Activated CD4-positive, alpha-beta T cell treated with anti-CD3 and anti-CD28 coated beads for 36 hours (primary cell): Measurements from ENCODE around the gene BICRAL. TPM values are rescaled to one million over a fixed set of nuclear protein-coding genes. Genes with fewer than 3 reads are reported as not detected.
"Not testable (repeated sequence)": the region's sequence is repeated elsewhere in the genome, so short reads cannot be mapped to it uniquely, and the experiment has no call there.

ENCODE experiments used
- ATAC-seq: fragments of 200-7000 bp; cut with Tn5 transposase; one replicate; pipeline ENCODE4 v1.10.0; 2021; ENCODE audit warnings: mild to moderate bottlenecking, moderate library complexity
- CTCF ChIA-PET: fragments of 350-600 bp; sonication (Branson Sonifier 250); formaldehyde crosslinking; loops from one replicate; lab custom pipeline; 2021; ENCODE audit warnings: antibody characterized with exemption; lab: Charles Lee
- POLR2A ChIA-PET: fragments of 350-600 bp; sonication (Branson Sonifier 250); formaldehyde crosslinking; loops from one replicate; lab custom pipeline; 2021; ENCODE audit warnings: antibody characterized with exemption, inconsistent platforms; lab: Charles Lee
- DNase-seq: peaks from one replicate; pipeline ENCODE4 v3.0.0-alpha.2; 2020
- H3K27ac Mint-ChIP-seq: one replicate; pipeline ENCODE4 v1.8.0; 2021; ENCODE audit warnings: mixed read lengths
- H3K27me3 Mint-ChIP-seq: one replicate; pipeline ENCODE4 v1.8.0; 2021; ENCODE audit warnings: mixed read lengths
- H3K36me3 Mint-ChIP-seq: one replicate; pipeline ENCODE4 v1.8.0; 2021; ENCODE audit warnings: low read depth, mixed read lengths
- H3K4me1 Mint-ChIP-seq: one replicate; pipeline ENCODE4 v1.8.0; 2021; ENCODE audit warnings: mixed read lengths
- H3K4me3 Mint-ChIP-seq: one replicate; pipeline ENCODE4 v1.8.0; 2021; ENCODE audit warnings: mild to moderate bottlenecking, moderate library complexity, mixed read lengths
- H3K9me3 Mint-ChIP-seq: one replicate; pipeline ENCODE4 v1.8.0; 2021; ENCODE audit warnings: low read depth, mixed read lengths
- intact Hi-C, 2 experiments: fragments of 100-400 bp; cut with DNase I in 1 of 2; cut with micrococcal nuclease in 1 of 2; formaldehyde crosslinking; loops; one replicate each; pipeline versions ENCODE4 v1.14.2 to v1.15.1; 2022 to 2024; cut with DNase I, micrococcal nuclease
- total RNA-seq, 2 experiments: library from RNA; stranded (reverse); gene quantifications; one replicate each; pipeline ENCODE4 v1.2.3, GENCODE V29; 2021

The BICRAL gene
- total RNA-seq, 2 experiments from 2014 or later = 11.5 to 14.3 TPM

- peak within 1 kb of the TSS; percentile 100 for H3K27ac Mint-ChIP-seq
- DNase-seq = peak; percentile 89
- H3K9me3 Mint-ChIP-seq = no peaks in the 10 kb centered on the region
- ATAC-seq = peak; percentile 96
- H3K36me3 Mint-ChIP-seq = peaks cover 34% of the 10 kb centered on the region
- H3K4me1 Mint-ChIP-seq = peaks cover 20% of the 10 kb centered on the region
- no peaks in the 10 kb centered on the region for H3K27me3 Mint-ChIP-seq
- POLR2A ChIA-PET = interaction anchor here (0.6 to 3.3 kb wide), 10 partner anchors 11 to 1011 kb away, joined by 3 to 19 read pairs (median 3); partner anchors contain the start of genes BICRAL, CNPY3, KLC4 and KLHDC3
- CTCF ChIA-PET = interaction anchor here (0.7 to 5.3 kb wide), 8 partner anchors 11 to 217 kb away, joined by 3 to 42 read pairs (median 5); a partner anchor contains a TSS
- H3K4me3 Mint-ChIP-seq = peak within 1 kb of the TSS; percentile 99
- intact Hi-C loops = loop anchor here (1.0 to 5.0 kb wide), 13 partner anchors 11 to 1092 kb away; partner anchors contain the start of genes TBCC (in 2 of the 2), BICRAL (in 1 of the 2), CNPY3 (in 1 of the 2) and KLHDC3 (in 1 of the 2)
These were observed 97.8 kb downstream of the BICRAL start, which contains the start of gene RPL7L1 for GRCh38 chr6:42879372-42880239. Gene RPL7L1, plus strand, starts transcription at chr6:42879616. Its CDS starts 295 bp downstream, at chr6:42879911.

DNA sequence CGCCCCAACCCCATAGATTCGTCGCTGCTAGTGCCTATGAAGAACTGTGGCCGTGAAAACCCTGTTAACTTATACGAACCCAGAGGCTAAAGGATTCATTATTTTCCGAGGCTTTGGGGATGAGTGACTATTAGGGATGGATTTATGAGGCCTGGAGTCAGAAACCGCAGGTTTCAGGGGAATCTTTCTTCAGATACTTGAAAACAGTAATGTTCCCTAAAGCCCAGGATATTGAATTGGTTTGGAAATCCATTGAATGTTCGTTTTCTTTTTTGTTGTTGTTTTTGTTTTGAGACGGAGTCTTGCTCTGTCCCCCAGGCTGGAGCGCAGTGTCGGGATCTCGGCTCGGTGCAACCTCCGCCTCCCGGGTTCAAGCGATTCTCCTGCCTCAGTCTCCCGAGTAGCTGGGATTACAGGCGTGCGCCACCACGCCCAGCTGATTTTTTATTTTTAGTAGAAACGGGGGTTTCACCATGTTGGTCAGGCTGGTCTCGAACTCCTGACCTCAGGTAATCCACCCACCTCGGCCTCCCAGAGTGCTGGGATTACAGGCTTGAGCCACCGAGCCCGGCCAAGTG is 98.5 kb downstream of the BICRAL start:
- intact Hi-C loops = loop anchor here in 1 of 2 experiments (1.0 kb wide), 1 partner anchor 10 kb away; a partner anchor contains a TSS
- CTCF ChIA-PET = interaction anchor here (1.1 to 5.3 kb wide), 6 partner anchors 10 to 218 kb away, joined by 3 to 42 read pairs (median 5); a partner anchor contains a TSS
- DNase-seq, H3K27me3 Mint-ChIP-seq, ATAC-seq, H3K9me3 Mint-ChIP-seq: not testable (repeated sequence)
- H3K4me3 Mint-ChIP-seq = peak overlapping the region; percentile 99
- peak overlapping the region; percentile 100 for H3K27ac Mint-ChIP-seq
- peaks cover 38% of the 10 kb centered on the region for H3K36me3 Mint-ChIP-seq
- POLR2A ChIA-PET = interaction anchor here (0.6 to 3.3 kb wide), 10 partner anchors 9 to 316 kb away, joined by 3 to 19 read pairs (median 4); partner anchors contain the start of genes CNPY3, KLC4, KLHDC3 and MEA1
- H3K4me1 Mint-ChIP-seq = peaks cover 23% of the 10 kb centered on the region

GRCh38 chr6:42880871-42881270 is 99.0 kb downstream of the BICRAL start:
- Mint-ChIP-seq H3K36me3 (peaks cover 43% of the 10 kb centered on the region), H3K4me3 (peak overlapping the region; percentile 99), H3K27ac (peak overlapping the region; percentile 100), H3K4me1 (peaks cover 26% of the 10 kb centered on the region)
- not testable (repeated sequence) for H3K27me3 Mint-ChIP-seq, H3K9me3 Mint-ChIP-seq, ATAC-seq, DNase-seq
- ChIA-PET POLR2A (interaction anchor here (0.6 to 3.3 kb wide), 5 partner anchors 8 to 155 kb away, joined by 3 to 16 read pairs (median 4); partner anchors contain the start of genes PPP2R5D and TBCC), CTCF (interaction anchor here (1.1 to 1.8 kb wide), 2 partner anchors 9 to 155 kb away, joined by 5 read pairs; a partner anchor contains a TSS)
- intact Hi-C loops = loop anchor here in 1 of 2 experiments (1.0 kb wide), 1 partner anchor 9 kb away; a partner anchor contains a TSS

GRCh38 chr6:42885702-42886101 is 103.8 kb downstream of the BICRAL start:
- Mint-ChIP-seq H3K27me3 (no peaks in the 10 kb centered on the region), H3K36me3 (peaks cover 63% of the 10 kb centered on the region), H3K9me3 (no peaks in the 10 kb centered on the region), H3K4me3 (no peak overlapping the region), H3K27ac (peak overlapping the region; percentile 56), H3K4me1 (peaks cover 44% of the 10 kb centered on the region)
- DNase-seq = no peak
- intact Hi-C loops = no loop called here
- POLR2A ChIA-PET = interaction anchor here (0.9 to 1.3 kb wide), 2 partner anchors 140 to 159 kb away, joined by 3 to 5 read pairs; partner anchors contain the start of gene TBCC
- no peak for ATAC-seq
- CTCF ChIA-PET = interaction anchor here (0.7 kb wide), 1 partner anchor 160 kb away, joined by 3 read pairs; no protein-coding TSS in a partner anchor

DNA sequence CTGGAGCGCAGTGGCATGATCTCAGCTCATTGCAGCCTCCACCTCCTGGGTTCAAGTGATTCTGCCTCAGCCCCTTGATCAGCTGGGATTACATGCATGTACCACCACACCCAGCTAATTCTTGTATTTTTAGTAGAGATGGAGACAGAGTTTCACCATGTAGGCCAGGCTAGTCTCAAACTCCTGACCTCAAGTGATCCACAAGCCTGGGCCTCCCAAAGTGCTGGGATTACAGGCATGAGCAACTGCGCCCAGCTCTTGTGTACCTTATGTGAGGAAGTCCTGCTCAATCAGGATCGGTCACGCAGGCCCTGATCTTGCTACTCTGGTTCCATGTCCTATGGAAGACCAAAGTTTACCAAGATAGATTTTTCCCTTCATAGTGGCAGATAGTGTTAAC is 106.3 kb downstream of the BICRAL start:
- Mint-ChIP-seq H3K4me1 (peaks cover 40% of the 10 kb centered on the region), H3K36me3 (peaks cover 52% of the 10 kb centered on the region), H3K27ac (peak overlapping the region; percentile 72)
- H3K9me3 Mint-ChIP-seq, H3K27me3 Mint-ChIP-seq, DNase-seq, ATAC-seq, POLR2A ChIA-PET, intact Hi-C loops, H3K4me3 Mint-ChIP-seq, CTCF ChIA-PET: not testable (repeated sequence)

DNA sequence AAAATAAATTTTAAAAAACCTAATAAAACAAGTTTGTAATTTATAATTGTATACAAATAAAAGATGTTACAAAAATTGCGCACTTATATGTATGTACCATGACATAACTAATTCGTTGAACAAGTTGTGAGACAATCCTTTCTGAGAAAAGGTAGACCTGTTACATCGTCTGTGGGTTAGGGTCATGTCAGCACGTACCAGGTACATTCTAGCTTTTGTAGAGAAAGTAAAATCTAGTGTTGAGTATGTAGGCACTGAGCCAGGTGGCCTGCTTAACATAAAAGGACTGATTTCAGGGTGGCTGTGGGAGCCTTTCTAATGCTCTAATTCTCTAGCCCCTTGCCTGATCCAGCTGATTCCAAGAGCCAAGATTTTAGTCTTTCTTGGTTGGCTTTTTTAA is 108.0 kb downstream of the BICRAL start:
- POLR2A ChIA-PET = interaction anchor here (0.7 to 2.8 kb wide), 3 partner anchors 10 to 292 kb away, joined by 3 to 19 read pairs (median 4); partner anchors contain the start of genes CUL9 and RPL7L1
- DNase-seq (peak; percentile 41), ATAC-seq (peak; percentile 24)
- CTCF ChIA-PET = interaction anchor here (0.6 to 2.0 kb wide), 6 partner anchors 9 to 164 kb away, joined by 3 to 5 read pairs (median 4); partner anchors contain the start of genes PPP2R5D and TBCC
- Mint-ChIP-seq H3K9me3 (no peaks in the 10 kb centered on the region), H3K4me1 (peaks cover 33% of the 10 kb centered on the region), H3K4me3 (peak overlapping the region; percentile 90), H3K27ac (peak overlapping the region; percentile 98), H3K27me3 (no peaks in the 10 kb centered on the region), H3K36me3 (peaks cover 36% of the 10 kb centered on the region)
- intact Hi-C loops = loop anchor here (1.0 to 5.0 kb wide), 10 partner anchors 9 to 328 kb away; partner anchors contain the start of genes BICRAL (in 1 of the 2), CNPY3 (in 1 of the 2), KLC4 (in 1 of the 2) and MRPL2 (in 1 of the 2)

DNA sequence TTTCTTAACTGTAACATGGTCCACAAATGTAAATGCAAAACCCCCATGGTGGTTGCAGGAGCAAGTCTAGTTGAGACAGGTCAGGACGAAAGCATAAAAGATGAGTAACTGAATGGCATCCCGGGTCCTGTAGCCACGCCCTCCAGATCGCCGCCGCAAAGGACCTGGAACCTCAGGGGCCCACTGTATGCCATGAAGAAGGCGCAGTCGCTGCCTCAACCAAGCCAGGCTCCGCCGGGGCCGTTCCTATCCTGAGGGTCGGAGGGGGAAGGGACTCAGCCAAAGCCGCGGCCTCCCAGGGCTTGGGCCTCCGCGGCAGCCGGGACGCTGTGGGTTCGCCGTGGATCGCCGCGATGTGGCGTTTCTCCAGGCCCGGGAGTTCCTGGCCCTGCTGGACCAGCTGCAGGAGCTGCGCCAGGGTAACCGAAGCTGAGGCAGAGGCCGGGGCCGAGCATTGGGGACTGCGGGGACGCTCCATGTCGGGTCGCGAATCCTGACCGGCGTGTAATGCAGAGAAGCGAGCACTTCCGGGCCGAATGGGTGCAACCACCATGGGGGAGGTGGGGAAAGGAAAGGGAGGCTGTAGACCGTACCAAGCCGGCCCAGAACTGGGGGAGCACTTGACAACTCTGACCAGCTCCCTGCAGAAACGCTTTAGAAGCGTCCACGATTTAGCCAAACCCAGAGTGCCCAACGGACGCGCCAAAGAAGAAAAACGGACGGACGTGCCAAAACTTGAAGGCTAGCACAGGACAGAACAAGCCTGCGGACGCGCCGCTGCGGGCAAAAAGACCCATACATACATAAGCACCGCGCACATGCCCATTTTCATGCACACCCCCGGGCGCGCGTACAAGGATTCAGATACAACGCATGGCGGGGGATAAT is 108.7 kb downstream of the BICRAL start:
- POLR2A ChIA-PET = interaction anchor here (0.6 to 2.8 kb wide), 5 partner anchors 11 to 291 kb away, joined by 3 to 19 read pairs (median 4); partner anchors contain the start of genes CNPY3, CUL9, RPL7L1 and TBCC
- DNase-seq (peak; percentile 95), ATAC-seq (peak; percentile 89)
- Mint-ChIP-seq H3K4me1 (peaks cover 31% of the 10 kb centered on the region), H3K36me3 (peaks cover 33% of the 10 kb centered on the region), H3K4me3 (peak overlapping the region; percentile 90), H3K9me3 (no peaks in the 10 kb centered on the region), H3K27ac (peak overlapping the region; percentile 98), H3K27me3 (no peaks in the 10 kb centered on the region)
- CTCF ChIA-PET = interaction anchor here (0.6 to 2.1 kb wide), 8 partner anchors 9 to 229 kb away, joined by 3 to 10 read pairs (median 4); partner anchors contain the start of genes PPP2R5D and RPL7L1
- intact Hi-C loops = loop anchor here (1.0 to 5.0 kb wide), 10 partner anchors 9 to 328 kb away; partner anchors contain the start of genes BICRAL (in 1 of the 2), CNPY3 (in 1 of the 2), KLC4 (in 1 of the 2) and MRPL2 (in 1 of the 2)

GRCh38 chr6:42891199-42891722 is 109.4 kb downstream of the BICRAL start:
- DNase-seq (no peak), ATAC-seq (peak; percentile 1)
- Mint-ChIP-seq H3K36me3 (peaks cover 26% of the 10 kb centered on the region), H3K4me1 (peaks cover 24% of the 10 kb centered on the region), H3K27me3 (no peaks in the 10 kb centered on the region), H3K9me3 (no peaks in the 10 kb centered on the region), H3K4me3 (peak overlapping the region; percentile 90), H3K27ac (peak overlapping the region; percentile 98)
- intact Hi-C loops = loop anchor here in 1 of 2 experiments (5.0 kb wide), 1 partner anchor 329 kb away; the partner anchor contains the start of gene UBR2
- CTCF ChIA-PET = interaction anchor here (0.6 to 2.1 kb wide), 9 partner anchors 9 to 259 kb away, joined by 3 to 10 read pairs (median 3); partner anchors contain the start of genes PPP2R5D and RPL7L1
- POLR2A ChIA-PET = interaction anchor here (0.6 to 2.8 kb wide), 5 partner anchors 12 to 291 kb away, joined by 3 to 19 read pairs (median 4); partner anchors contain the start of genes CNPY3, CUL9, RPL7L1 and TBCC
